Activated CD4-positive, CD25-positive, alpha-beta regulatory T cell treated with anti-CD3 and anti-CD28 coated beads, Interleukin-2, amount 50 U/mL, for 24 hours (primary cell): Measurements from ENCODE around the gene CRISPLD2.
"Not testable (repeated sequence)": the region's sequence is repeated elsewhere in the genome, so short reads cannot be mapped to it uniquely, and the experiment has no call there.

Experiments
- ATAC-seq, 2 donors: fragments of 150-1000 bp; cut with Tn5 transposase; one replicate each; pipeline ENCODE4 v1.10.0; 2021; ENCODE audit warnings: mild to moderate bottlenecking in 1 of 2, moderate library complexity in 1 of 2

Gene CRISPLD2

GRCh38 chr16:84842516-84843148 lies 22.8 kb downstream of the CRISPLD2 start:
- no peak for ATAC-seq

DNA sequence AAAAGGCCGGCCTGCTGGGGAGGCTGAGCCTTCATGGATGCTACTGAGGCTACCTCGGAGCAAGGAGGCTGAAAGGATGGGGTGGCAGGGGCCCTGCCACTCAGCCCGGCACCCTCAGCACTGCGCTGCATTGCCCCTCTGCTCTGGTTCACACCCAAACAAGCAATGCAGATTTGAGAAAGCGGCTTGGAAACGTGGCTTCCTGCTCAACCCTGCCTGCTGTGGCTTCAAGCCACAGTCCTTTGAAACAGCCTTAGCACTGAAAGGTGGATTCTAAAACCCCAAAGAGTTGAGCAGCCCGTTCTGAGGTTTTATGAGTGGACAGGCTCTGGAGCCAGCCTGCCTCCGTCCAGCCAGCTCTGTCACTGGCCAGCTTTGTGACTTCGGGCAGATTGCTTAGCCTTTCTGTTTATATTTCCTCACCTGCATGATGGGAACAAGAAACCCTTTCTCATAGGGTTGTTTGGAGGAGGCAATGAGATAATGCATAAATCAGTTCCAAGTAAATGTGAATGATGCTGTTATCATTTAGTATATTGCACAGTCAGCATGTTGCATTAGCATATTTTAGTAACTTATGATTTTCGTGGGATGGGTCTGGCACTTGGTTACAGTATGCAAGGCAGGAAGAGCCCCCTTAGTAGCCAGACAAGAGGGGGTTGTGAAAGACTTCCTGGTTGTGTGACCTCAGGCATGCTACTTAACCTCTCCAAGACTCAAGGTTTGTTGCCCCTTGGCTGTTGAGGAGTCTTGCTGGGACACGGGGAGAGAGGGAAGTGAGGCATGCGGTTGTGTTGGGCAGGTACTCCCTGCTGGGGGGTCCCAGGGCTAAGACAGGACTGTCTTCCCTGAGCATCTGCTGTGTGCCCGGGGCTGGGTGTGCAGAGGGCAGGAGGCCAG lies 23.6 kb downstream of the CRISPLD2 start:
- no peak for ATAC-seq

- ATAC-seq = no peak
Measured at GRCh38 chr16:84844049-84844350, 24.2 kb downstream of the CRISPLD2 start.

DNA sequence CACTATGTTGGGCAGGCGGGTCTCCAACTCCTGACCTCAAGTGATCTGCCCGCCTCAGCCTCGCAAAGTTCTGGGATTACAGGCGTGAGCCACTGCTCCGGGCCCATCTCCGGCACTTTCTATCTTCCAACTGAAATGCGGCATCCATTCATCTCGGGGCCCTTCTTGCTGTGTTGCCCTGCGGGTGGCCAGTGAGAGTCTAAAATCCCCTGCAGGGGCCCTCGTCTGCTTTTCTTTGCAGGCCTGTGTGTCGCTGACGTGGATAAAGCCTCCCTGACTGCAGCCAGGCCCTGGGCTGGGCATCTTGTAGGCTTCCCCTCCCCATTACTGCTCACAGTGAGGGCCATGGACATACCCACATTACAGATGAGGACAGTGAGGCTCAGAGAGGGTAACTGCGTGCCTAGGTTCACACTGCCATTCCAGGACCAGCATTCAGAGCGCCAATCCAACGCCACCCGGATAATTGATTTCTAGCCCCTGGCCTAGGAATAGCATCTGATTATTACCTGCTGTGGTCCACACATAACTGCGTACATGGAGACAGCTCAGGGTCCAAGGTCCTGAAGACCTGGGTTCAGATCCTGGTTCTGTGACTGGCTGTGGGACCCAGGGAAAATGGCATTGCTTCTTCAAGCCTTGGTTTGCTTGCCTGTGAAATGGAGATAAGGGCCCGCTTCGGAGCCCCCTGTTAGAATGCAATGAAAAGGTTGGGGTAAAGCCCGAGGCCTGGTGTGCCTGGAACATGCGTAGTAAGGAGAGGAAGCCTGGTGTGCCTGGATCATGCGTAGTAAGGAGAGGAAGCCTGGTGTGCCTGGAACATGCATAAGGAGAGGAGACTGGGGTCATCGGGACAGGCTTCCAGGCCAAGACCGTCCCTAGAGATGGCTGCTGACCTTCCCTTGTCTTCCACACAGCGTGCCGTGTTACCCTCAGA lies 25.0 kb downstream of the CRISPLD2 start:
- no peak for ATAC-seq

DNA sequence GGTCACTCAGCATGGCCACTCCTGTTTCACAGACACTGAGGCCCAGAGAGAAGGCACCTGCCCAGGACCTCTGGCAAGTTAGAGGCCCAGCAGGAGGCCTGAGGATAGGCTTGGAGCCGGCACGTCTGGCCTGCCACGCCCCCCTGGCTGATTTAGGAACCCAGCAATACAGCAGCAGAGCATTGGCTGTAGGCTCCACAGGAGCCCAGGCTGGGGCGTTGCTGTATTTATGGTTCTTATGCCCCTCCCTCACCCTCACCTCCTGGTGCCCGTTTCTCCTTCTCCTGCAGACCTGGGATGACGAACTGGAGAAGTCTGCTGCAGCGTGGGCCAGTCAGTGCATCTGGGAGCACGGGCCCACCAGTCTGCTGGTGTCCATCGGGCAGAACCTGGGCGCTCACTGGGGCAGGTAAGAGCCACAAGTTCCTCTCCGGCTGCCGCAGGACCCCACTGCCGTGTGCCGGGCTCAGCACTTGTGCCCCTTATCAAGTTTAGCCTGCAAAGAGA lies 25.8 kb downstream of the CRISPLD2 start:
- no peak for ATAC-seq

- ATAC-seq = no peak
Measured at GRCh38 chr16:84847564-84848355, 28.0 kb downstream of the CRISPLD2 start.

GRCh38 chr16:84848986-84849634 lies 29.3 kb downstream of the CRISPLD2 start:
- ATAC-seq = no peak

DNA sequence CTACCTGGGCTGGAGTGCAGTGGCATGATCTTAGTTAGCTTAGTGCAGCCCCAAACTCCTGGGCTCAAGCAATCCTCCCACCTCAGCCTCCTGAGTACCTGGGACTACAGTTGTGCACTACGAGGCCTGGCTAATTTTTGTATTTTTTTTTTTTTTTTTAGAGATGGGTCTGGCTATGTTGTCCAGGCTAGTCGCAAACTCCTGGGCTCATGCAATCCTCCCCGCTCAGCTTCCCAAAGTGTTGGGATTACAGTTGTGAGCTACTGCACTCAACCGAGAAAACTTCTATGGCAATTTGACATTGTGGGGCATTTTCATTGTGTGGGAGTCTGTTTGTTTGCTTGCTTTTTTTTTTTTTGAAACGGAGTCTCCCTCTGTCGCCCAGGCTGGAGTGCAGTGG lies 30.0 kb downstream of the CRISPLD2 start:
- no peak for ATAC-seq

- no peak for ATAC-seq
Measured at GRCh38 chr16:84850714-84851113, 30.9 kb downstream of the CRISPLD2 start.

- no peak for ATAC-seq
Measured at GRCh38 chr16:84851192-84852127, 31.7 kb downstream of the CRISPLD2 start.

DNA sequence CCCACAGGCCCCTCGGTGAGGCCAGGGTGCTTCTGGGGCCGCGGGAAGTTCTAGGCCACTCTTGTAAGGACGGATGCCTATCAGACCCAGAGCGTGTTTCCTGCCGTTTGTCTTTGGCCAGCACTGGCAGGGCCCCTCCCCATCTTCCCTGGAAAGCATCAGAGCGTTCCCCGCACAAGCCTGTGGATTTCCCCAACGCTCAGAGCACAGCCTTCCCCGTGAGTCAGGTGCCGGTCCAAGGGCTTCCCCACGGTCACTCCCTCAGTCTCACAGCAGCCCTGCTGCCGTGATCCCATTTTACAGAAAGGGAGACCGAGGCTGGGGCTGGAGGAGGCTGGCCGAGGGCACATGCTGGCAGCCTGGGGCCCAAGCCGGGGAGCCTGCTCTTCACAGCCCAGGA lies 33.7 kb downstream of the CRISPLD2 start:
- no peak for ATAC-seq

DNA sequence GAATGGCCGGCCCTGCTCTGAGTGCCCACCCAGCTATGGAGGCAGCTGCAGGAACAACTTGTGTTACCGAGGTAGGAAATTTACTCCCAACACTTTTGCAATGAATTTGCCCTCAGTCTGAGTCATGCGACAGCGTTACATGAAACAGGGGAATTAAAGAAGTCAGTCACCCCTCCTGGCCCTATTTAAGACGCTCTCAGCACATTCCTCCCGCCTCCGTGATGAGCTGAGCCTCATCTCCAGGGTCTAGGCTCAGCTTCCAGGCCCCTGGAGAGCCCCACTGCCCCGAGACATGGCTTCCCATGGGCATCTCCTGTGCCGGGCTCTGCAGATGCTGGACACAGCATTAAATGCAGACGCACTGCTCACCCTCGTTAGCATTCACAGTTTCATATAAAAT lies 35.0 kb downstream of the CRISPLD2 start:
- ATAC-seq = no peak

GRCh38 chr16:84855435-84856202 lies 35.8 kb downstream of the CRISPLD2 start:
- ATAC-seq = not testable (repeated sequence)

GRCh38 chr16:84856203-84856581 lies 36.4 kb downstream of the CRISPLD2 start:
- ATAC-seq = not testable (repeated sequence)

- not testable (repeated sequence) for ATAC-seq
Measured at GRCh38 chr16:84856811-84857210, 37.0 kb downstream of the CRISPLD2 start.

DNA sequence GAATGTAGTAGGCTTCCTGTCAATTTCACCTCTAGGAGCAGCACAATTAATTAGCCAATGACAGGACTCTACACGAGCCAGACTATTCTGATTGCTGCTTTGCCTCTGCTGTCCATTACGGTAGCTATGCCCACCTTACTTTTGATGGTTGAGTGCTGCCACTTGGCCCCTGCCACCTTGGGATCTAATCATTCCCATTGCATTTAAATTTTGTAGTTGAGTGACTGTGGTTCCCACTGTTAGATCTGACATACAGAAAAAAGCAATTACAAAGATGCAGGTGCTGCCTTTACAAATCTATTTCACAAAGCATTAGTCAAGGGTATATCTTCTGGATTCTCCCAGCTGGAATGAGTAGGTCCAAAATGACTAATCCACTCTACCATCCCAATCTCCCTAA lies 39.9 kb downstream of the CRISPLD2 start:
- ATAC-seq = no peak

DNA sequence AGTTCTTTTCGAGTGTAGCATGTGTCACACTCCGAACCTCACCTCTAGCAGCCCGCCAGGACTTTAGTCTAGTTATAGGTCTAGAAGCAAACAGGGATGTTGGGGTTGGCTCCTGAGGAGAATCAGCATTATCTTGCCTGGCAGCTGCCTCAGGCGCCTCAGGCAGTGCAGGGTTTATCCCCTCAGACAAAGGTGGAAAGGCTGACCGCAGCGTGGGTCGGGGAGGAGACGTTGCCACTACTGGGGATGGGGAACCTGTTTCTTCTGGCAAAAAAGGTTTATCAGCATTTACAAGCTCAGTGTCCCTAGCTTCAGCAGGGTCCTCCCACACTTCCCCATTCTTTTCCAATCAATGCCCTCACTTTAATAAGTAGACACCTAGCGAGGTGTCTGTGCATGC lies 40.6 kb downstream of the CRISPLD2 start:
- no peak for ATAC-seq

DNA sequence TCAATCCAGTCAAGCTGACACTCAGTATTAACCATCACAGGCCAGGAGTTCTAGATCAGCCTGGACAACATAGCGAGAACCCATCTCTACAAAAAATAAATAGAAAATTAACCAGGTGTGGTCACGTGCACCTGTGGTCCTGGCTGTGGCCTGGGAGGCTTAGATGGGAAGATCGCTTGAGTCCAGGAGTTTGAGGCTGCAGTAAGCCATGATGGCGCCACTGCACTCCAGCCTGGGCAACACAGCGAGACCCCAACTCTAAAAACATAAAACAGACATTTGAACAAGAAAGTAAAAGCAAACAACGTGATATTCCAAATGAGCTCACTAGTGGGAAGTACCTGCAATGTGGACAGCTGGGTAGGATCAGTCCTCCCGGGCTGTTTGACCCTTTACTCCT lies 41.9 kb downstream of the CRISPLD2 start:
- no peak for ATAC-seq

DNA sequence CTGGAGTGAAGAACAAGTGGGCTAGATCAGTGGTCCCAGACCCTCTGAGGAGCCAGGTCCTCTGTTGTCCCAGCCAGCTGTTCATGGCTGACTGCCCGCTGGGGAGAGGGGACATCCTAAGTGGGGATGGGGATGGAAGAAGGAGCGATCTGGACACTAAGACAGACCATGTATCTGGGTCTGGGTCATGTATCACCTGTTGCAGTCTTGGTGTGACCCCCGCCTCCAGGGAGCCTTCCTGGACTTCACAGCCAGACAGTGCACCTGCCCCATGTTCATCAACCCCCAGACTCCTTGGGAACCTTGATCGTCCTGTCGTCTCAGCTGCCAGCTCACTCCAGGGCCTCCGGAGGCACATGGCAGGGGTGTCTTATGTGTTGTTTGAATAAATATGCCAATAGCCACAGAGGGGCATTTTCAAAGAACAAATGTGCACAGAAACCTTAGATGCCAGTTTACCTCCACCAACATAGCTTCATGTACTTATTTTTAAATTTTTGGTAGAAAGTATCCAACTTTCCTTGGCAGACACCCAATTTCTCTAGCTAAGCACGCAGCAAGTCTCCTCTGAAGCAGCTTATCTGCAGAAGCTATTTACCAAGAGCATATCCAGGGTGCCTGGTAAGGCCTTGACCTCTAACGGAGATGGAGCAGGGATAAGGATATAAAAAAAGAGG lies 43.2 kb downstream of the CRISPLD2 start:
- ATAC-seq = no peak
